ENCODE data around the gene SENP3.

The SENP3 gene

GRCh38 chr17:7577327-7578199 is 15.8 kb downstream of the SENP3 start:
- no peak for DNase-seq

- peak; percentile 26 for DNase-seq
Observed at GRCh38 chr17:7579001-7579833, 17.5 kb downstream of the SENP3 start, which contains the start of gene CD68. CD68 (plus strand) TSS chr17:7579638; CDS start chr17:7579678, 40 bp downstream.

- no peak for DNase-seq
Observed at GRCh38 chr17:7579834-7580603, 18.3 kb downstream of the SENP3 start.

GRCh38 chr17:7580604-7581575 is 19.2 kb downstream of the SENP3 start:
- DNase-seq, result no peak

GRCh38 chr17:7582396-7583252 is 20.9 kb downstream of the SENP3 start:
- DNase-seq, result no peak

GRCh38 chr17:7583253-7584109 is 21.8 kb downstream of the SENP3 start, which contains the start of gene MPDU1:
MPDU1 (plus strand) TSS chr17:7583852; CDS start chr17:7583863, 11 bp downstream.
- DNase-seq, result peak; percentile 92

GRCh38 chr17:7586673-7587419 is 25.1 kb downstream of the SENP3 start:
- no peak for DNase-seq

- no peak for DNase-seq
Observed at GRCh38 chr17:7587420-7588151, 25.9 kb downstream of the SENP3 start.

GRCh38 chr17:7588553-7589203 is 27.0 kb downstream of the SENP3 start:
- DNase-seq, result no peak

- peak; percentile 65 for DNase-seq
Observed at GRCh38 chr17:7589204-7589868, 27.6 kb downstream of the SENP3 start.

- no peak for DNase-seq
Observed at GRCh38 chr17:7589891-7590691, 28.4 kb downstream of the SENP3 start, which contains the start of gene SOX15. SOX15 (minus strand) TSS chr17:7590094; CDS start chr17:7589676, 418 bp downstream.

- DNase-seq, result no peak
Observed at GRCh38 chr17:7590743-7591142, 29.0 kb downstream of the SENP3 start.

- no peak for DNase-seq
Observed at GRCh38 chr17:7591596-7591995, 29.9 kb downstream of the SENP3 start.

GRCh38 chr17:7592422-7593021 is 30.8 kb downstream of the SENP3 start:
- no peak for DNase-seq

GRCh38 chr17:7593296-7593695 is 31.6 kb downstream of the SENP3 start:
- no peak for DNase-seq

Data from activated CD4-positive, alpha-beta T cell treated with anti-CD3 and anti-CD28 coated beads, Interleukin-2, amount 50 U/mL, for 1 hour (primary cell).